ENCODE measurements around the gene CHST2.
"Not testable (repeated sequence)": the region's sequence is repeated elsewhere in the genome, so short reads cannot be mapped to it uniquely, and the experiment has no call there.

Gene CHST2

GRCh38 chr3:143160437-143160836, 40.9 kb downstream of the CHST2 start:
- H3K36me3 Mint-ChIP-seq = no peaks in the 10 kb centered on the region
- H3K9me3 Mint-ChIP-seq = no peaks in the 10 kb centered on the region
- CTCF ChIA-PET = interaction anchor here (0.6 to 2.2 kb wide), 3 partner anchors 10 to 39 kb away, joined by 3 to 12 read pairs (median 3); no protein-coding TSS in a partner anchor
- no peak for DNase-seq
- no peak overlapping the region for H3K27ac Mint-ChIP-seq
- peaks cover 28% of the 10 kb centered on the region for H3K4me1 Mint-ChIP-seq
- no peak overlapping the region for H3K4me3 Mint-ChIP-seq
- H3K27me3 Mint-ChIP-seq = no peaks in the 10 kb centered on the region

- CTCF ChIA-PET = interaction anchor here (0.9 to 1.7 kb wide), 2 partner anchors 40 to 42 kb away, joined by 3 to 5 read pairs; no protein-coding TSS in a partner anchor
- peaks cover 39% of the 10 kb centered on the region for H3K4me1 Mint-ChIP-seq
Observed at GRCh38 chr3:143163562-143164100, 44.1 kb downstream of the CHST2 start.

GRCh38 chr3:143165211-143165610, 45.6 kb downstream of the CHST2 start:
- Mint-ChIP-seq H3K36me3 (no peaks in the 10 kb centered on the region), H3K4me3 (no peak overlapping the region), H3K4me1 (peaks cover 50% of the 10 kb centered on the region), H3K27ac (peak overlapping the region; percentile 67), H3K27me3 (no peaks in the 10 kb centered on the region), H3K9me3 (no peaks in the 10 kb centered on the region)
- no peak for DNase-seq
- CTCF ChIA-PET = interaction anchor here (1.7 kb wide), 1 partner anchor 44 kb away, joined by 5 read pairs; no protein-coding TSS in a partner anchor

More at GRCh38 chr3:143163562-143164100, 44.1 kb downstream of the CHST2 start:
- H3K9me3 Mint-ChIP-seq = no peaks in the 10 kb centered on the region
- no peak for DNase-seq
- no peak overlapping the region for H3K4me3 Mint-ChIP-seq
- no peaks in the 10 kb centered on the region for H3K27me3 Mint-ChIP-seq
- peak overlapping the region; percentile 5 for H3K27ac Mint-ChIP-seq
- H3K36me3 Mint-ChIP-seq = no peaks in the 10 kb centered on the region

GRCh38 chr3:143165612-143166285, 46.2 kb downstream of the CHST2 start:
- DNase-seq, H3K36me3 Mint-ChIP-seq, H3K4me3 Mint-ChIP-seq, H3K9me3 Mint-ChIP-seq, H3K27me3 Mint-ChIP-seq: not testable (repeated sequence)
- H3K27ac Mint-ChIP-seq = peak overlapping the region; percentile 16
- CTCF ChIA-PET = interaction anchor here (2.2 kb wide), 1 partner anchor 45 kb away, joined by 6 read pairs; no protein-coding TSS in a partner anchor
- peaks cover 55% of the 10 kb centered on the region for H3K4me1 Mint-ChIP-seq

GRCh38 chr3:143166376-143166775, 46.8 kb downstream of the CHST2 start:
- Mint-ChIP-seq H3K27ac (no peak overlapping the region), H3K4me1 (peaks cover 62% of the 10 kb centered on the region), H3K9me3 (no peaks in the 10 kb centered on the region), H3K4me3 (no peak overlapping the region), H3K27me3 (no peaks in the 10 kb centered on the region), H3K36me3 (no peaks in the 10 kb centered on the region)
- no peak for DNase-seq
- CTCF ChIA-PET = interaction anchor here (2.2 kb wide), 1 partner anchor 45 kb away, joined by 6 read pairs; no protein-coding TSS in a partner anchor

GRCh38 chr3:143167969-143168854, 48.6 kb downstream of the CHST2 start:
- peaks cover 6% of the 10 kb centered on the region for H3K9me3 Mint-ChIP-seq
- no peaks in the 10 kb centered on the region for H3K27me3 Mint-ChIP-seq
- H3K36me3 Mint-ChIP-seq = peaks cover 9% of the 10 kb centered on the region
- DNase-seq = no peak
- H3K27ac Mint-ChIP-seq = no peak overlapping the region
- H3K4me1 Mint-ChIP-seq = peaks cover 74% of the 10 kb centered on the region
- CTCF ChIA-PET = interaction anchor here (0.9 kb wide), 1 partner anchor 49 kb away, joined by 3 read pairs; no protein-coding TSS in a partner anchor
- H3K4me3 Mint-ChIP-seq = no peak overlapping the region

- peaks cover 69% of the 10 kb centered on the region for H3K4me1 Mint-ChIP-seq
- H3K27me3 Mint-ChIP-seq = no peaks in the 10 kb centered on the region
- DNase-seq = no peak
- CTCF ChIA-PET = interaction anchor here (0.9 to 3.1 kb wide), 2 partner anchors 45 to 48 kb away, joined by 3 to 17 read pairs; no protein-coding TSS in a partner anchor
- no peak overlapping the region for H3K27ac Mint-ChIP-seq
- H3K4me3 Mint-ChIP-seq = no peak overlapping the region
- peaks cover 10% of the 10 kb centered on the region for H3K9me3 Mint-ChIP-seq
- H3K36me3 Mint-ChIP-seq = peaks cover 12% of the 10 kb centered on the region
Observed at GRCh38 chr3:143168855-143169192, 49.3 kb downstream of the CHST2 start.

- Mint-ChIP-seq H3K4me1 (peaks cover 57% of the 10 kb centered on the region), H3K27ac (peak overlapping the region; percentile 88), H3K27me3 (no peaks in the 10 kb centered on the region), H3K36me3 (peaks cover 16% of the 10 kb centered on the region), H3K4me3 (no peak overlapping the region), H3K9me3 (peaks cover 15% of the 10 kb centered on the region)
- DNase-seq = no peak
- CTCF ChIA-PET = interaction anchor here (2.3 to 3.9 kb wide), 3 partner anchors 10 to 49 kb away, joined by 12 to 20 read pairs (median 17); partner anchors contain the start of gene CHST2
Observed at GRCh38 chr3:143170074-143170473, 50.5 kb downstream of the CHST2 start.

GRCh38 chr3:143170676-143171075, 51.1 kb downstream of the CHST2 start:
- H3K4me3 Mint-ChIP-seq = no peak overlapping the region
- CTCF ChIA-PET = interaction anchor here (2.3 to 3.9 kb wide), 3 partner anchors 11 to 50 kb away, joined by 12 to 20 read pairs (median 17); partner anchors contain the start of gene CHST2
- H3K9me3 Mint-ChIP-seq = peaks cover 15% of the 10 kb centered on the region
- no peak for DNase-seq
- H3K27ac Mint-ChIP-seq = peak overlapping the region; percentile 88
- peaks cover 51% of the 10 kb centered on the region for H3K4me1 Mint-ChIP-seq
- H3K27me3 Mint-ChIP-seq = no peaks in the 10 kb centered on the region
- H3K36me3 Mint-ChIP-seq = peaks cover 16% of the 10 kb centered on the region

GRCh38 chr3:143171141-143171980, 51.8 kb downstream of the CHST2 start:
- Mint-ChIP-seq H3K27ac (peak overlapping the region; percentile 88), H3K9me3 (peaks cover 15% of the 10 kb centered on the region), H3K27me3 (no peaks in the 10 kb centered on the region)

GRCh38 chr3:143172062-143172794, 52.7 kb downstream of the CHST2 start:
- H3K27me3 Mint-ChIP-seq = no peaks in the 10 kb centered on the region
- H3K27ac Mint-ChIP-seq = no peak overlapping the region
- DNase-seq = no peak
- H3K36me3 Mint-ChIP-seq = peaks cover 16% of the 10 kb centered on the region
- CTCF ChIA-PET = interaction anchor here (2.3 to 3.9 kb wide), 3 partner anchors 12 to 51 kb away, joined by 12 to 20 read pairs (median 17); partner anchors contain the start of gene CHST2
- H3K4me1 Mint-ChIP-seq = peaks cover 46% of the 10 kb centered on the region
- H3K4me3 Mint-ChIP-seq = no peak overlapping the region
- H3K9me3 Mint-ChIP-seq = peaks cover 15% of the 10 kb centered on the region

More at GRCh38 chr3:143171141-143171980, 51.8 kb downstream of the CHST2 start:
- Mint-ChIP-seq H3K4me3 (peak overlapping the region; percentile 24), H3K36me3 (peaks cover 16% of the 10 kb centered on the region), H3K4me1 (peaks cover 46% of the 10 kb centered on the region)
- CTCF ChIA-PET = interaction anchor here (2.3 to 3.9 kb wide), 3 partner anchors 11 to 51 kb away, joined by 12 to 20 read pairs (median 17); partner anchors contain the start of gene CHST2
- peak; percentile 28 for DNase-seq

- Mint-ChIP-seq H3K27ac (no peak overlapping the region), H3K4me1 (peaks cover 46% of the 10 kb centered on the region), H3K9me3 (peaks cover 15% of the 10 kb centered on the region), H3K4me3 (no peak overlapping the region), H3K36me3 (peaks cover 16% of the 10 kb centered on the region), H3K27me3 (no peaks in the 10 kb centered on the region)
- no peak for DNase-seq
- CTCF ChIA-PET = interaction anchor here (3.9 kb wide), 1 partner anchor 52 kb away, joined by 20 read pairs; the partner anchor contains the start of gene CHST2
Observed at GRCh38 chr3:143172795-143173145, 53.2 kb downstream of the CHST2 start.
